WTC11 (cell line): ENCODE data around the gene LMBR1. TPM values are rescaled to one million over a fixed set of nuclear protein-coding genes. Genes with fewer than 3 reads are reported as not detected.
A peak's percentile ranks its signal among the peaks of the same experiment; 100 is the strongest.

ENCODE experiments used
- AFF4 ChIP-seq: sonication (generic); formaldehyde crosslinking; IDR thresholded peaks from 2 replicates; pipeline ENCODE4 v1.8.1; 2023; ENCODE audit warnings: mild to moderate bottlenecking, missing genetic modification reagents, borderline replicate concordance
- CBFB ChIP-seq: sonication (generic); formaldehyde crosslinking; IDR thresholded peaks from 2 replicates; pipeline ENCODE4 v1.8.1; 2022; ENCODE audit warnings: mild to moderate bottlenecking, low read depth, missing genetic modification reagents
- CREB1 ChIP-seq: sonication (generic); formaldehyde crosslinking; IDR thresholded peaks from 2 replicates; pipeline ENCODE4 v1.8.0; 2023; ENCODE audit warnings: mild to moderate bottlenecking, missing genetic modification reagents
- ETV6 ChIP-seq: sonication (generic); formaldehyde crosslinking; IDR thresholded peaks from 2 replicates; pipeline ENCODE4 v1.8.1; 2022; ENCODE audit warnings: mild to moderate bottlenecking, missing genetic modification reagents
- FOXJ3 ChIP-seq: sonication (generic); formaldehyde crosslinking; IDR thresholded peaks from 2 replicates; pipeline ENCODE4 v1.9.0; 2021; ENCODE audit warnings: missing genetic modification reagents, mild to moderate bottlenecking, borderline replicate concordance
- FOXK1 ChIP-seq: sonication (generic); formaldehyde crosslinking; IDR thresholded peaks from 2 replicates; pipeline ENCODE4 v1.8.0; 2022; ENCODE audit warnings: mild to moderate bottlenecking, moderate library complexity, missing genetic modification reagents
- GTF2I ChIP-seq: fragments of 250-450 bp; sonication (Bioruptor Pico); conservative IDR thresholded peaks from 2 replicates; pipeline ENCODE4 v1.4.0; 2021; ENCODE audit warnings: mild to moderate bottlenecking
- HMGXB4 ChIP-seq: sonication (generic); formaldehyde crosslinking; IDR thresholded peaks from 2 replicates; pipeline ENCODE4 v1.8.1; 2023; ENCODE audit warnings: mild to moderate bottlenecking, moderate library complexity, missing genetic modification reagents
- NFE2L1 ChIP-seq: sonication (generic); formaldehyde crosslinking; IDR thresholded peaks from 2 replicates; pipeline ENCODE4 v1.8.1; 2023; ENCODE audit warnings: missing genetic modification reagents
- NR2C2 ChIP-seq: sonication (generic); formaldehyde crosslinking; IDR thresholded peaks from 2 replicates; pipeline ENCODE4 v1.8.0; 2022; ENCODE audit warnings: mild to moderate bottlenecking, missing genetic modification reagents
- NR3C1 ChIP-seq: sonication (generic); formaldehyde crosslinking; conservative IDR thresholded peaks from 2 replicates; pipeline ENCODE4 v1.8.1; 2023; ENCODE audit warnings: low read depth, mild to moderate bottlenecking, missing genetic modification reagents
- PRRX2 ChIP-seq: fragments of 250-450 bp; sonication (Bioruptor Pico); IDR thresholded peaks from 2 replicates; pipeline ENCODE4 v1.8.0; 2021; ENCODE audit warnings: mild to moderate bottlenecking
- RELA ChIP-seq: sonication (generic); formaldehyde crosslinking; IDR thresholded peaks from 2 replicates; pipeline ENCODE4 v1.8.1; 2022; ENCODE audit warnings: missing genetic modification reagents, mild to moderate bottlenecking, borderline replicate concordance
- USF2 ChIP-seq: sonication (generic); formaldehyde crosslinking; IDR thresholded peaks from 2 replicates; pipeline ENCODE4 v1.8.1; 2023; ENCODE audit warnings: mild to moderate bottlenecking, missing genetic modification reagents, moderate library complexity
- ZNF263 ChIP-seq: sonication (generic); formaldehyde crosslinking; IDR thresholded peaks from 2 replicates; pipeline ENCODE4 v1.8.1; 2022; ENCODE audit warnings: low read depth, mild to moderate bottlenecking, moderate library complexity, missing genetic modification reagents
- ZNF416 ChIP-seq: fragments of 250-450 bp; sonication (Bioruptor Pico); IDR thresholded peaks from 2 replicates; pipeline ENCODE4 v1.9.0; 2021; ENCODE audit warnings: mild to moderate bottlenecking, inconsistent platforms
- ZNF423 ChIP-seq: fragments of 250-450 bp; sonication (Bioruptor Pico); IDR thresholded peaks from 2 replicates; pipeline ENCODE4 v2.1.2; 2022; ENCODE audit warnings: mild to moderate bottlenecking, moderate library complexity
- total RNA-seq: library from RNA; stranded (reverse); gene quantifications from 3 replicates; pipeline ENCODE4 v1.2.3, GENCODE V29; 2021
- TF ChIP-seq, protein P1 (sequence below): fragments of 250-450 bp; sonication (Bioruptor Pico); IDR thresholded peaks from 2 replicates; pipeline ENCODE4 v1.9.0; 2021; ENCODE audit warnings: moderate library complexity, mild to moderate bottlenecking, inconsistent platforms, borderline replicate concordance
- TF ChIP-seq, protein P2 (sequence below): sonication (generic); formaldehyde crosslinking; conservative IDR thresholded peaks from 2 replicates; pipeline ENCODE4 v1.8.1; 2023; ENCODE audit warnings: mild to moderate bottlenecking, low read depth, missing genetic modification reagents, moderate library complexity
- TF ChIP-seq, protein P3 (sequence below): sonication (generic); formaldehyde crosslinking; IDR thresholded peaks from 2 replicates; pipeline ENCODE4 v1.8.0; 2022; ENCODE audit warnings: missing genetic modification reagents
- TF ChIP-seq, protein P4 (sequence below): sonication (generic); formaldehyde crosslinking; IDR thresholded peaks from 2 replicates; pipeline ENCODE4 v1.8.0; 2022; ENCODE audit warnings: mild to moderate bottlenecking, missing genetic modification reagents
- TF ChIP-seq, protein P5 (sequence below): fragments of 250-450 bp; sonication (Bioruptor Pico); IDR thresholded peaks from 2 replicates; pipeline ENCODE4 v1.9.0; 2021; ENCODE audit warnings: mild to moderate bottlenecking

Gene LMBR1
- total RNA-seq, 1 experiment from 2014 or later, result 55.6 TPM

- TF ChIP-seq FOXK1 (CRISPR knock-in tag) (peak; percentile 97), PRRX2 (no peak), NFE2L1 (CRISPR knock-in tag) (peak; percentile 96), NR3C1 (CRISPR knock-in tag) (no peak), ZNF423 (CRISPR knock-in tag) (no peak), CBFB (CRISPR knock-in tag) (no peak), ZNF263 (CRISPR knock-in tag) (peak; percentile 83), CREB1 (peak; percentile 93; the same call in 1 of the 2 replicates), USF2 (no peak), ETV6 (CRISPR knock-in tag) (peak; percentile 99), FOXJ3 (CRISPR knock-in tag) (0 out of 2 replicates have a peak, but pooled peaks have one; percentile 47), HMGXB4 (CRISPR knock-in tag) (peak; percentile 63; the same call in 1 of the 2 replicates), RELA (CRISPR knock-in tag) (peak; percentile 86; the same call in 1 of the 2 replicates), ZNF416 (CRISPR knock-in tag) (no peak), NR2C2 (CRISPR knock-in tag) (peak; percentile 79), GTF2I (no peak), AFF4 (CRISPR knock-in tag) (peak; percentile 85)
- TF ChIP-seq, protein P1, sequence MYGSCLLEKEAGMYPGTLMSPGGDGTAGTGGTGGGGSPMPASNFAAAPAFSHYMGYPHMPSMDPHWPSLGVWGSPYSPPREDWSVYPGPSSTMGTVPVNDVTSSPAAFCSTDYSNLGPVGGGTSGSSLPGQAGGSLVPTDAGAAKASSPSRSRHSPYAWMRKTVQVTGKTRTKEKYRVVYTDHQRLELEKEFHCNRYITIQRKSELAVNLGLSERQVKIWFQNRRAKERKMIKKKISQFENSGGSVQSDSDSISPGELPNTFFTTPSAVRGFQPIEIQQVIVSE, result no peak
- TF ChIP-seq, protein P2, sequence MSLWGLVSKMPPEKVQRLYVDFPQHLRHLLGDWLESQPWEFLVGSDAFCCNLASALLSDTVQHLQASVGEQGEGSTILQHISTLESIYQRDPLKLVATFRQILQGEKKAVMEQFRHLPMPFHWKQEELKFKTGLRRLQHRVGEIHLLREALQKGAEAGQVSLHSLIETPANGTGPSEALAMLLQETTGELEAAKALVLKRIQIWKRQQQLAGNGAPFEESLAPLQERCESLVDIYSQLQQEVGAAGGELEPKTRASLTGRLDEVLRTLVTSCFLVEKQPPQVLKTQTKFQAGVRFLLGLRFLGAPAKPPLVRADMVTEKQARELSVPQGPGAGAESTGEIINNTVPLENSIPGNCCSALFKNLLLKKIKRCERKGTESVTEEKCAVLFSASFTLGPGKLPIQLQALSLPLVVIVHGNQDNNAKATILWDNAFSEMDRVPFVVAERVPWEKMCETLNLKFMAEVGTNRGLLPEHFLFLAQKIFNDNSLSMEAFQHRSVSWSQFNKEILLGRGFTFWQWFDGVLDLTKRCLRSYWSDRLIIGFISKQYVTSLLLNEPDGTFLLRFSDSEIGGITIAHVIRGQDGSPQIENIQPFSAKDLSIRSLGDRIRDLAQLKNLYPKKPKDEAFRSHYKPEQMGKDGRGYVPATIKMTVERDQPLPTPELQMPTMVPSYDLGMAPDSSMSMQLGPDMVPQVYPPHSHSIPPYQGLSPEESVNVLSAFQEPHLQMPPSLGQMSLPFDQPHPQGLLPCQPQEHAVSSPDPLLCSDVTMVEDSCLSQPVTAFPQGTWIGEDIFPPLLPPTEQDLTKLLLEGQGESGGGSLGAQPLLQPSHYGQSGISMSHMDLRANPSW (CRISPR knock-in tag), result no peak
- TF ChIP-seq, protein P3, sequence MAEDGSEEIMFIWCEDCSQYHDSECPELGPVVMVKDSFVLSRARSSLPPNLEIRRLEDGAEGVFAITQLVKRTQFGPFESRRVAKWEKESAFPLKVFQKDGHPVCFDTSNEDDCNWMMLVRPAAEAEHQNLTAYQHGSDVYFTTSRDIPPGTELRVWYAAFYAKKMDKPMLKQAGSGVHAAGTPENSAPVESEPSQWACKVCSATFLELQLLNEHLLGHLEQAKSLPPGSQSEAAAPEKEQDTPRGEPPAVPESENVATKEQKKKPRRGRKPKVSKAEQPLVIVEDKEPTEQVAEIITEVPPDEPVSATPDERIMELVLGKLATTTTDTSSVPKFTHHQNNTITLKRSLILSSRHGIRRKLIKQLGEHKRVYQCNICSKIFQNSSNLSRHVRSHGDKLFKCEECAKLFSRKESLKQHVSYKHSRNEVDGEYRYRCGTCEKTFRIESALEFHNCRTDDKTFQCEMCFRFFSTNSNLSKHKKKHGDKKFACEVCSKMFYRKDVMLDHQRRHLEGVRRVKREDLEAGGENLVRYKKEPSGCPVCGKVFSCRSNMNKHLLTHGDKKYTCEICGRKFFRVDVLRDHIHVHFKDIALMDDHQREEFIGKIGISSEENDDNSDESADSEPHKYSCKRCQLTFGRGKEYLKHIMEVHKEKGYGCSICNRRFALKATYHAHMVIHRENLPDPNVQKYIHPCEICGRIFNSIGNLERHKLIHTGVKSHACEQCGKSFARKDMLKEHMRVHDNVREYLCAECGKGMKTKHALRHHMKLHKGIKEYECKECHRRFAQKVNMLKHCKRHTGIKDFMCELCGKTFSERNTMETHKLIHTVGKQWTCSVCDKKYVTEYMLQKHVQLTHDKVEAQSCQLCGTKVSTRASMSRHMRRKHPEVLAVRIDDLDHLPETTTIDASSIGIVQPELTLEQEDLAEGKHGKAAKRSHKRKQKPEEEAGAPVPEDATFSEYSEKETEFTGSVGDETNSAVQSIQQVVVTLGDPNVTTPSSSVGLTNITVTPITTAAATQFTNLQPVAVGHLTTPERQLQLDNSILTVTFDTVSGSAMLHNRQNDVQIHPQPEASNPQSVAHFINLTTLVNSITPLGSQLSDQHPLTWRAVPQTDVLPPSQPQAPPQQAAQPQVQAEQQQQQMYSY (CRISPR knock-in tag), result peak; percentile 67
- TF ChIP-seq, protein P4, sequence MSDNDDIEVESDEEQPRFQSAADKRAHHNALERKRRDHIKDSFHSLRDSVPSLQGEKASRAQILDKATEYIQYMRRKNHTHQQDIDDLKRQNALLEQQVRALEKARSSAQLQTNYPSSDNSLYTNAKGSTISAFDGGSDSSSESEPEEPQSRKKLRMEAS (CRISPR knock-in tag), result peak; percentile 99
- TF ChIP-seq, protein P5, sequence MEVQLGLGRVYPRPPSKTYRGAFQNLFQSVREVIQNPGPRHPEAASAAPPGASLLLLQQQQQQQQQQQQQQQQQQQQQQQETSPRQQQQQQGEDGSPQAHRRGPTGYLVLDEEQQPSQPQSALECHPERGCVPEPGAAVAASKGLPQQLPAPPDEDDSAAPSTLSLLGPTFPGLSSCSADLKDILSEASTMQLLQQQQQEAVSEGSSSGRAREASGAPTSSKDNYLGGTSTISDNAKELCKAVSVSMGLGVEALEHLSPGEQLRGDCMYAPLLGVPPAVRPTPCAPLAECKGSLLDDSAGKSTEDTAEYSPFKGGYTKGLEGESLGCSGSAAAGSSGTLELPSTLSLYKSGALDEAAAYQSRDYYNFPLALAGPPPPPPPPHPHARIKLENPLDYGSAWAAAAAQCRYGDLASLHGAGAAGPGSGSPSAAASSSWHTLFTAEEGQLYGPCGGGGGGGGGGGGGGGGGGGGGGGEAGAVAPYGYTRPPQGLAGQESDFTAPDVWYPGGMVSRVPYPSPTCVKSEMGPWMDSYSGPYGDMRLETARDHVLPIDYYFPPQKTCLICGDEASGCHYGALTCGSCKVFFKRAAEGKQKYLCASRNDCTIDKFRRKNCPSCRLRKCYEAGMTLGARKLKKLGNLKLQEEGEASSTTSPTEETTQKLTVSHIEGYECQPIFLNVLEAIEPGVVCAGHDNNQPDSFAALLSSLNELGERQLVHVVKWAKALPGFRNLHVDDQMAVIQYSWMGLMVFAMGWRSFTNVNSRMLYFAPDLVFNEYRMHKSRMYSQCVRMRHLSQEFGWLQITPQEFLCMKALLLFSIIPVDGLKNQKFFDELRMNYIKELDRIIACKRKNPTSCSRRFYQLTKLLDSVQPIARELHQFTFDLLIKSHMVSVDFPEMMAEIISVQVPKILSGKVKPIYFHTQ (CRISPR knock-in tag), result no peak
These were observed 252.6 kb downstream of the LMBR1 start, which contains the start of gene RNF32 (continued) for GRCh38 chr7:156640257-156640948.
